Chondrocyte (in vitro differentiated cells): Measurements from ENCODE around the gene AGBL2. TPM values are rescaled to one million over a fixed set of nuclear protein-coding genes. Genes with fewer than 3 reads are reported as not detected.
"Not testable (repeated sequence)": the region's sequence is repeated elsewhere in the genome, so short reads cannot be mapped to it uniquely, and the experiment has no call there.

Experiments used
- DNase-seq: peaks from one replicate; pipeline ENCODE4 v3.0.0; 2021; ENCODE audit warnings: mixed read lengths, low spot score
- H3K27ac Mint-ChIP-seq: one replicate; pipeline ENCODE4 v1.8.0; 2021; ENCODE audit warnings: mild to moderate bottlenecking, moderate library complexity, mixed read lengths; ENCODE audit not compliant: unreplicated experiment
- H3K27me3 Mint-ChIP-seq: 2 replicates; pipeline ENCODE4 v1.8.0; 2021; ENCODE audit warnings: low read depth, mixed read lengths
- H3K36me3 Mint-ChIP-seq: 2 replicates; pipeline ENCODE4 v1.8.0; 2021; ENCODE audit warnings: low read depth, mixed read lengths
- H3K4me1 Mint-ChIP-seq: 2 replicates; pipeline ENCODE4 v1.8.0; 2021; ENCODE audit warnings: low read depth, mild to moderate bottlenecking, mixed read lengths
- H3K4me3 Mint-ChIP-seq: one replicate; pipeline ENCODE4 v1.8.0; 2021; ENCODE audit warnings: mild to moderate bottlenecking, moderate library complexity, mixed read lengths; ENCODE audit not compliant: unreplicated experiment
- H3K9me3 Mint-ChIP-seq: 2 replicates; pipeline ENCODE4 v1.8.0; 2021; ENCODE audit warnings: low read depth, mixed read lengths
- CTCF ChIP-seq: fragments of 200-600 bp; sonication (generic); IDR thresholded peaks from 2 replicates; pipeline ENCODE4 v1.5.0; 2021; ENCODE audit warnings: antibody characterized with exemption, mild to moderate bottlenecking, moderate library complexity
- total RNA-seq: library from RNA; stranded (reverse); gene quantifications from 3 replicates; pipeline ENCODE4 v1.2.1, GENCODE V29; 2021

The AGBL2 gene
- total RNA-seq, 1 donor from 2014 or later, result 0.40 TPM

DNA sequence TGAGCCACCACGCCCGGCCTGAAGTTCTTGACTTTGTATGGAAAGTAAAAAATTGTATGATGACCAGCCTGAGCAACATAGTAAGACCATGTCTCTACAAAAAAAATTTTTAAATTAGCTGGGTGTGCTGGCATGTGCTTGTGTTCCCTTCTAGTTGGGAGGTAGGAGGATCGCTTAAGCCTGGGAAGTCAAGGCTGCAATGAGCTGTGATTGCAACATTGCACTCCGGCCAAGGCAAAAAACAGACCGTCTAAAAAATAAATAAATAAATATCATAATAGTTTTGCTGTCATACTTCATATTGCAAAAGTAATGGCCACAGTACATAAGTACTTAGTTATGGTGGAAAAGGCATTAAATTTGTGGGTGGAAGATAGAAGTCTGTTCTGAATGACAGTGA is 3.4 kb downstream of the AGBL2 start:
- H3K4me3 Mint-ChIP-seq, result no peak overlapping the region
- peaks cover 3% of the 10 kb centered on the region for H3K4me1 Mint-ChIP-seq
- DNase-seq, result no peak
- no peak for TF ChIP-seq CTCF
- peaks cover 4% of the 10 kb centered on the region for H3K36me3 Mint-ChIP-seq
- H3K27me3 Mint-ChIP-seq, result no peaks in the 10 kb centered on the region
- H3K9me3 Mint-ChIP-seq, result peaks cover 5% of the 10 kb centered on the region
- H3K27ac Mint-ChIP-seq, result no peak overlapping the region

- Mint-ChIP-seq H3K36me3 (peaks cover under 1% of the 10 kb centered on the region), H3K9me3 (peaks cover 5% of the 10 kb centered on the region), H3K4me1 (peaks cover 3% of the 10 kb centered on the region), H3K4me3 (no peak overlapping the region), H3K27ac (no peak overlapping the region), H3K27me3 (no peaks in the 10 kb centered on the region)
- no peak for TF ChIP-seq CTCF
- no peak for DNase-seq
These were observed 3.9 kb downstream of the AGBL2 start for GRCh38 chr11:47711225-47711624.

- not testable (repeated sequence) for H3K27me3 Mint-ChIP-seq, H3K9me3 Mint-ChIP-seq, H3K36me3 Mint-ChIP-seq, H3K27ac Mint-ChIP-seq, H3K4me3 Mint-ChIP-seq, H3K4me1 Mint-ChIP-seq, DNase-seq
These were observed 7.8 kb downstream of the AGBL2 start for GRCh38 chr11:47707275-47707786.

- no peak for DNase-seq
- TF ChIP-seq CTCF, result no peak
- H3K27me3 Mint-ChIP-seq, result no peaks in the 10 kb centered on the region
- no peak overlapping the region for H3K27ac Mint-ChIP-seq
- H3K4me1 Mint-ChIP-seq, result no peaks in the 10 kb centered on the region
- H3K36me3 Mint-ChIP-seq, result no peaks in the 10 kb centered on the region
- peaks cover 5% of the 10 kb centered on the region for H3K9me3 Mint-ChIP-seq
- no peak overlapping the region for H3K4me3 Mint-ChIP-seq
These were observed 9.4 kb downstream of the AGBL2 start for GRCh38 chr11:47705721-47706120.

- TF ChIP-seq CTCF, result no peak
- H3K9me3 Mint-ChIP-seq, result peaks cover 2% of the 10 kb centered on the region
- DNase-seq, result no peak
- H3K4me3 Mint-ChIP-seq, result no peak overlapping the region
- peaks cover 3% of the 10 kb centered on the region for H3K27me3 Mint-ChIP-seq
- H3K4me1 Mint-ChIP-seq, result no peaks in the 10 kb centered on the region
- no peak overlapping the region for H3K27ac Mint-ChIP-seq
- peaks cover 2% of the 10 kb centered on the region for H3K36me3 Mint-ChIP-seq
These were observed 23.2 kb downstream of the AGBL2 start for GRCh38 chr11:47691979-47692378.

- Mint-ChIP-seq H3K36me3 (peaks cover 2% of the 10 kb centered on the region), H3K27ac (no peak overlapping the region), H3K4me3 (no peak overlapping the region), H3K9me3 (peaks cover 2% of the 10 kb centered on the region), H3K4me1 (no peaks in the 10 kb centered on the region), H3K27me3 (peaks cover 3% of the 10 kb centered on the region)
- DNase-seq, result no peak
- TF ChIP-seq CTCF, result no peak
These were observed 25.7 kb downstream of the AGBL2 start for GRCh38 chr11:47689480-47689879.
